HEK293 (cell line): ENCODE data around the gene RBM14.

Source experiments
- CTCF ChIA-PET: fragments of 350-600 bp; formaldehyde crosslinking; extraction: SDS; loops from one replicate; lab custom pipeline; 2021; ENCODE audit warnings: antibody characterized with exemption; lab: Yijun Ruan, JAX
- POLR2A ChIA-PET: fragments of 300-600 bp; formaldehyde crosslinking; extraction: SDS; loops from one replicate; lab custom pipeline; 2020; ENCODE audit warnings: antibody characterized with exemption, inconsistent platforms; lab: Yijun Ruan, JAX
- H3K27ac ChIP-seq: fragments of 200-500 bp; sonication (Bioruptor generic); 2 replicates; pipeline ENCODE4 v1.5.1; 2014; ENCODE audit warnings: low read depth, low read length, control low read depth, inconsistent platforms; ENCODE audit errors: extremely low read depth
- H3K36me3 ChIP-seq, 2 experiments: fragments of 200-500 bp in 1 of 2; sonication (Bioruptor generic) in 1 of 2; 1 replicate in 1 of 2; 2 replicates in 1 of 2; pipeline ENCODE4 v1.5.1; 2014 to 2017; ENCODE audit warnings: inconsistent platforms in 2 of 2, low read length in 2 of 2; ENCODE audit not compliant: control insufficient read depth in 2 of 2, insufficient read depth in 1 of 2
- H3K4me1 ChIP-seq: fragments of 200-500 bp; sonication (Bioruptor generic); 2 replicates; pipeline ENCODE4 v1.5.1; 2014; ENCODE audit warnings: mild to moderate bottlenecking, low read length, inconsistent platforms; ENCODE audit not compliant: control insufficient read depth, insufficient read depth
- H3K4me3 ChIP-seq: 2 replicates; pipeline ENCODE4 v1.5.1; 2011; ENCODE audit warnings: low read depth, mild to moderate bottlenecking, control low read depth, low read length, moderate library complexity
- H3K9me3 ChIP-seq: fragments of 200-500 bp; sonication (Bioruptor generic); 2 replicates; pipeline ENCODE4 v1.5.1; 2014; ENCODE audit warnings: low read depth, low read length, inconsistent platforms; ENCODE audit not compliant: control insufficient read depth, insufficient read depth
- BCL11A ChIP-seq: fragments of 450-650 bp; formaldehyde crosslinking; IDR thresholded peaks from 2 replicates; pipeline ENCODE4 v1.5.1; 2016; ENCODE audit warnings: low read depth, missing biosample characterization, missing genetic modification characterization
- GLI4 ChIP-seq: fragments of 450-650 bp; formaldehyde crosslinking; IDR thresholded peaks from 2 replicates; pipeline ENCODE4 v1.5.1; 2016; ENCODE audit warnings: missing biosample characterization, missing genetic modification characterization
- GLIS1 ChIP-seq: fragments of 450-650 bp; formaldehyde crosslinking; IDR thresholded peaks from 2 replicates; pipeline ENCODE4 v1.5.1; 2016; ENCODE audit warnings: missing biosample characterization, missing genetic modification characterization
- IKZF3 ChIP-seq: fragments of 450-650 bp; IDR thresholded peaks from 2 replicates; pipeline ENCODE4 v1.5.0; 2018; ENCODE audit warnings: missing biosample characterization, mild to moderate bottlenecking, missing genetic modification characterization, moderate library complexity
- OVOL3 ChIP-seq: fragments of 450-650 bp; formaldehyde crosslinking; IDR thresholded peaks from 2 replicates; pipeline ENCODE4 v1.5.1; 2016; ENCODE audit warnings: missing biosample characterization, missing genetic modification characterization
- PRDM1 ChIP-seq: fragments of 450-650 bp; formaldehyde crosslinking; IDR thresholded peaks from 2 replicates; pipeline ENCODE4; 2016; ENCODE audit warnings: missing biosample characterization, missing genetic modification characterization
- PRDM10 ChIP-seq: fragments of 450-650 bp; formaldehyde crosslinking; IDR thresholded peaks from 2 replicates; pipeline ENCODE4 v1.5.1; 2016; ENCODE audit warnings: missing biosample characterization, missing genetic modification characterization
- PRDM6 ChIP-seq: fragments of 450-650 bp; formaldehyde crosslinking; IDR thresholded peaks from 2 replicates; pipeline ENCODE4 v1.5.1; 2017; ENCODE audit warnings: missing biosample characterization, missing genetic modification characterization
- SCRT1 ChIP-seq: fragments of 450-650 bp; formaldehyde crosslinking; IDR thresholded peaks from 2 replicates; pipeline ENCODE4 v1.5.1; 2016; ENCODE audit warnings: missing biosample characterization, missing genetic modification characterization, borderline replicate concordance
- ZBTB17 ChIP-seq: fragments of 450-650 bp; formaldehyde crosslinking; IDR thresholded peaks from 2 replicates; pipeline ENCODE4 v1.5.1; 2016; ENCODE audit warnings: missing biosample characterization, missing genetic modification characterization
- ZNF16 ChIP-seq: fragments of 450-650 bp; formaldehyde crosslinking; IDR thresholded peaks from 2 replicates; pipeline ENCODE4 v1.5.1; 2016; ENCODE audit warnings: low read depth, missing biosample characterization, missing genetic modification characterization
- ZNF169 ChIP-seq: fragments of 450-650 bp; formaldehyde crosslinking; IDR thresholded peaks from 2 replicates; pipeline ENCODE4 v1.5.1; 2016; ENCODE audit warnings: missing biosample characterization, missing genetic modification characterization
- ZNF2 ChIP-seq: fragments of 450-650 bp; formaldehyde crosslinking; IDR thresholded peaks from 2 replicates; pipeline ENCODE4 v1.5.1; 2016; ENCODE audit warnings: missing biosample characterization, missing genetic modification characterization
- ZNF274 ChIP-seq, 2 experiments: fragments of 200-500 bp in 1 of 2; fragments of 450-650 bp in 1 of 2; sonication (Bioruptor generic) in 1 of 2; formaldehyde crosslinking in 1 of 2; IDR thresholded peaks; 2 replicates each; pipeline versions ENCODE4 v1.5.1 to v1.6.1; 2014 to 2016; ENCODE audit warnings: borderline replicate concordance in 1 of 2, inconsistent platforms in 1 of 2, low read length in 1 of 2, missing biosample characterization in 1 of 2, missing genetic modification characterization in 1 of 2
- ZNF292 ChIP-seq: fragments of 450-650 bp; formaldehyde crosslinking; IDR thresholded peaks from 2 replicates; pipeline ENCODE4 v1.5.1; 2016; ENCODE audit warnings: low read depth, missing biosample characterization, missing genetic modification characterization, borderline replicate concordance
- ZNF350 ChIP-seq: fragments of 450-650 bp; formaldehyde crosslinking; IDR thresholded peaks from 2 replicates; pipeline ENCODE4 v1.5.0; 2017; ENCODE audit warnings: missing biosample characterization, mild to moderate bottlenecking, missing genetic modification characterization
- ZNF398 ChIP-seq: fragments of 450-650 bp; formaldehyde crosslinking; IDR thresholded peaks from 2 replicates; pipeline ENCODE4 v1.5.1; 2017; ENCODE audit warnings: missing biosample characterization, missing genetic modification characterization
- ZNF473 ChIP-seq: fragments of 450-650 bp; formaldehyde crosslinking; IDR thresholded peaks from 2 replicates; pipeline ENCODE4 v1.5.1; 2017; ENCODE audit warnings: missing biosample characterization, missing genetic modification characterization
- ZNF555 ChIP-seq: fragments of 450-650 bp; formaldehyde crosslinking; conservative IDR thresholded peaks from 2 replicates; pipeline ENCODE4 v1.5.1; 2017; ENCODE audit warnings: missing biosample characterization, mild to moderate bottlenecking, missing genetic modification characterization, inconsistent platforms
- ZNF561 ChIP-seq: fragments of 450-650 bp; IDR thresholded peaks from 2 replicates; pipeline ENCODE4 v1.5.1; 2018; ENCODE audit warnings: missing biosample characterization, missing genetic modification characterization, borderline replicate concordance
- ZNF658 ChIP-seq: fragments of 450-650 bp; formaldehyde crosslinking; IDR thresholded peaks from 2 replicates; pipeline ENCODE4; 2016; ENCODE audit warnings: missing biosample characterization, missing genetic modification characterization
- ZNF76 ChIP-seq: fragments of 450-650 bp; formaldehyde crosslinking; IDR thresholded peaks from 2 replicates; pipeline ENCODE4; 2016; ENCODE audit warnings: low read depth, missing biosample characterization, missing genetic modification characterization, borderline replicate concordance
- ZNF776 ChIP-seq: fragments of 450-650 bp; formaldehyde crosslinking; IDR thresholded peaks from 2 replicates; pipeline ENCODE4 v1.5.0; 2017; ENCODE audit warnings: missing biosample characterization, missing genetic modification characterization, borderline replicate concordance
- ZNF785 ChIP-seq: fragments of 450-650 bp; formaldehyde crosslinking; IDR thresholded peaks from 2 replicates; pipeline ENCODE4 v1.5.1; 2016; ENCODE audit warnings: missing biosample characterization, missing genetic modification characterization
- ZNF843 ChIP-seq: fragments of 450-650 bp; formaldehyde crosslinking; IDR thresholded peaks from 2 replicates; pipeline ENCODE4 v1.5.1; 2016; ENCODE audit warnings: missing biosample characterization, missing genetic modification characterization
- ZSCAN30 ChIP-seq: fragments of 450-650 bp; IDR thresholded peaks from 2 replicates; pipeline ENCODE4 v1.5.1; 2018; ENCODE audit warnings: missing biosample characterization, mild to moderate bottlenecking, missing genetic modification characterization, moderate library complexity

RBM14 gene

GRCh38 chr11:66636411-66636810 lies 20.0 kb downstream of the RBM14 start:
- peak; percentile 45; the same call in 1 of the 2 replicates for TF ChIP-seq ZNF16 (tag by site-specific recombination)
- TF ChIP-seq ZNF169 (tag by site-specific recombination), result no peak
- 0 out of 2 replicates have a peak, but pooled peaks have one; percentile 19 for TF ChIP-seq ZSCAN30 (tag by site-specific recombination)
- peak; percentile 31 for TF ChIP-seq ZBTB17
- no peak for TF ChIP-seq ZNF292
- 0 out of 2 replicates have a peak, but pooled peaks have one; percentile 9 for TF ChIP-seq IKZF3
- no peak for TF ChIP-seq ZNF785 (tag by site-specific recombination)
- TF ChIP-seq BCL11A (tag by site-specific recombination), result 0 out of 2 replicates have a peak, but pooled peaks have one; percentile 32
- TF ChIP-seq PRDM10 (tag by site-specific recombination), result peak; percentile 42; the same call in 1 of the 2 replicates
- no peak for TF ChIP-seq ZNF350 (tag by site-specific recombination)
- Histone ChIP-seq H3K27ac (no peak overlapping the region), H3K4me3 (no peak overlapping the region), H3K36me3 (peaks cover 7 to 55% of the 10 kb centered on the region in 2 experiments), H3K9me3 (no peaks in the 10 kb centered on the region), H3K4me1 (no peaks in the 10 kb centered on the region; the same call in 1 of the 2 replicates)
- ChIA-PET POLR2A (interaction anchor here (5.9 kb wide), 1 partner anchor 19 kb away, joined by 98 read pairs; the partner anchor contains the start of gene RBM14), CTCF (interaction anchor here (1.2 kb wide), 1 partner anchor 57 kb away, joined by 3 read pairs; no protein-coding TSS in a partner anchor)

GRCh38 chr11:66637557-66638176 lies 21.2 kb downstream of the RBM14 start:
- CTCF ChIA-PET, result interaction anchor here (0.5 to 1.3 kb wide), 6 partner anchors 10 to 274 kb away, joined by 3 to 6 read pairs (median 4); partner anchors contain the start of gene RBM4B
- Histone ChIP-seq H3K4me3 (peak overlapping the region; percentile 40), H3K9me3 (no peaks in the 10 kb centered on the region), H3K4me1 (no peaks in the 10 kb centered on the region; the same call in 1 of the 2 replicates), H3K27ac (peak overlapping the region; percentile 77), H3K36me3 (peaks cover 7 to 57% of the 10 kb centered on the region in 2 experiments)
- POLR2A ChIA-PET, result interaction anchor here (0.6 to 5.9 kb wide), 23 partner anchors 11 to 518 kb away, joined by 3 to 98 read pairs (median 4); partner anchors contain the start of genes ACTN3, BBS1, CCDC87 and CCS
- TF ChIP-seq ZNF76 (0 out of 2 replicates have a peak, but pooled peaks have one; percentile 24), PRDM6 (tag by site-specific recombination) (0 out of 2 replicates have a peak, but pooled peaks have one; percentile 7), ZNF2 (0 out of 2 replicates have a peak, but pooled peaks have one; percentile 71), ZNF473 (tag by site-specific recombination) (no peak), OVOL3 (no peak), ZNF843 (no peak), GLIS1 (tag by site-specific recombination) (peak; percentile 93), ZNF555 (tag by site-specific recombination) (no peak), ZNF776 (tag by site-specific recombination) (no peak), ZNF561 (tag by site-specific recombination) (0 out of 2 replicates have a peak, but pooled peaks have one; percentile 20), IKZF3 (0 out of 2 replicates have a peak, but pooled peaks have one; percentile 26), PRDM1 (0 out of 2 replicates have a peak, but pooled peaks have one; percentile 4), BCL11A (tag by site-specific recombination) (peak; percentile 36; the same call in 1 of the 2 replicates), SCRT1 (tag by site-specific recombination) (peak; percentile 59; the same call in 1 of the 2 replicates), GLI4 (no peak), ZNF398 (tag by site-specific recombination) (0 out of 2 replicates have a peak, but pooled peaks have one; percentile 16), ZNF274 (IDR thresholded peaks at IDR 0.05; ENCODE audit: low read length) (no peak), ZNF274 (tag by site-specific recombination; IDR thresholded peaks at IDR 0.05; ENCODE audit: borderline replicate concordance) (no peak), ZNF658 (tag by site-specific recombination) (no peak)
